GM12873 (cell line): ENCODE data around the gene MYEOV.

ENCODE experiments used
- CTCF ChIP-seq: IDR thresholded peaks from 2 replicates; pipeline ENCODE4 v1.5.1; 2012; ENCODE audit warnings: low read depth, mild to moderate bottlenecking, moderate library complexity, low read length, control low read depth; ENCODE audit not compliant: insufficient read depth; ENCODE audit errors: missing control alignments

MYEOV gene

DNA sequence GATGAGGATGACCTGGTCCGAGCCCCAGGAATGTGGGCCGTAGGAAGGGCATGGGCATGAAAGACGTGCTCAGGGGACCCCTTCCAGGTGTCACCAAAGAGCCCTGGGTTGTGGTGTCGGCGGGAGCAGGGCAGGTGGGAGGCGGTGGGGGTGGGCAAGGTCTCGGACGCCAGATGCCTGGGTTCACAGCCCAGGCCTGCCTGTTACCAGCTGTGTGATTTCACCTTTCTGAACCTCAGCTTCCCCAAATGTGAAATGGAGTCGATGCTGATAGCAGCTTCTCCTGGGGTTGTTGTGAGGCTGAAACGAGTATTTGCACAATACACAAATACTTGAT, 42.9 kb upstream of the MYEOV start:
- TF ChIP-seq CTCF, result no peak

GRCh38 chr11:69251639-69252489, 42.1 kb upstream of the MYEOV start:
- no peak for TF ChIP-seq CTCF

GRCh38 chr11:69252490-69252837, 41.5 kb upstream of the MYEOV start:
- no peak for TF ChIP-seq CTCF

DNA sequence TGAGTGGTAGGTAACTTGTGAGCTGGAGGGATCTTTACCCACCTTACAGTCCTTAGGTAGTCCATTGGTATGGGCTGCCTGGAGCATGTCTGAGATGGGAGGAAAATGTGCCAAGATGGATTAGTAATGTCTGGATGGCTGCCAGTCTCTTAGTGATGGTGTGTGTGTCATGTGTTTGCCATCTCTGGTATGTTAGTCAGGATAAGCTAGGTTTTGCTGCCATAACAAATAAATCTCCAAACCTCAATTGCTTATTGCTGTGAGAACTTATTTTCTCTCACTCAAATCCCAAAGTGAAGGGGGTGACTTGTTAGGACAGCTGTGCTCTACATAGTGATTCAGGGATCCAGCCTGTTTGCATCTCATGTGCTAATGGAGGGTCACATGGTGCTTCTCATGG, 40.9 kb upstream of the MYEOV start:
- no peak for TF ChIP-seq CTCF

DNA sequence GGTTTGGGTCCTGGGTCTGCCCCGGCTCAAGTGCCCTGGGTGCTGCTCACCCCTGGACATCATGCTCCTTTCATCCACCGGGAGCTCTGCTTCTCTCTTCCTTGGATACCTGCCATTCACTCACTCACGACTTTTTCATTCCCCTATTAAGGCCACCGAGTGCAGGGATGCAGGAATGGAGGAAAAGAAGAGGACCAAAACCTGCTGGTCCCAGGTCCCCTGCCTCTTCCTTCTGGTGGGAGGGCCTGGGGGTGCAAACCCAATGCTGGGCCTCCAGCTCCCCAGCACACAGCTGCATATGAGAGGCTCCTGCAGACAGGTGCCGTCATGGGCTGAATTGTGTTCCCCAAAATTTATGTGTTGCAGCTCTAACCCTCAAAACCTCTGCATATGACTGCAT, 36.8 kb upstream of the MYEOV start:
- no peak for TF ChIP-seq CTCF

- TF ChIP-seq CTCF, result no peak
These were observed 35.9 kb upstream of the MYEOV start for GRCh38 chr11:69257838-69258658.

GRCh38 chr11:69259096-69259495, 34.9 kb upstream of the MYEOV start:
- no peak for TF ChIP-seq CTCF
